GM19324 (cell line): ENCODE results near the gene REXO4.

ENCODE experiments used
- ATAC-seq: cut with Tn5 transposase; IDR thresholded peaks from one replicate; pipeline ENCODE4 v1.9.1; 2021; ENCODE audit warnings: mild to moderate bottlenecking, moderate library complexity; ENCODE audit not compliant: unreplicated experiment, low FRiP score

REXO4 gene

GRCh38 chr9:133372144-133372543, 45.7 kb downstream of the REXO4 start:
- ATAC-seq = no peak

DNA sequence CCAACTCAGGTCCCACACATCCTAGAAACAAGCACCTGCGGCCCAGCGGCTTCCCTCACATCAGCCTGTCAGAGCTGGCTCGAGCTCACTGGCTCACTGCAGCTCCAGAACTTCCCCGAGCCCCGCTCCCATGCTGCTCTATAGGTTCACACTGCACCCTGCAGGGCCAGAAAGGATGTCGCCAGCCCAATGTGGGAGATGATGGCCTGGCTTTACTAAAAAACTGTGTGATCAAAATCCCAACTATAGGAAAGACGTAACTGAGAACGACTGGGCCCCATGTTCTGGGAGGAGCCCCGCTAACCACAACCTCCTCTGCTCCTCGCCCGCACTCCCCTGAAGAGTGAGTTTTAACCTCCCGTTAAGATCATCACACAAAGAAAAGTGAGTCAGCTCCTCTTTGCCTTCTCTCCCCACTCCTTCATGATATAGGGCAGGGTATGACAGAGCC, 46.5 kb downstream of the REXO4 start:
- no peak for ATAC-seq

GRCh38 chr9:133370685-133371084, 47.1 kb downstream of the REXO4 start:
- ATAC-seq = no peak

DNA sequence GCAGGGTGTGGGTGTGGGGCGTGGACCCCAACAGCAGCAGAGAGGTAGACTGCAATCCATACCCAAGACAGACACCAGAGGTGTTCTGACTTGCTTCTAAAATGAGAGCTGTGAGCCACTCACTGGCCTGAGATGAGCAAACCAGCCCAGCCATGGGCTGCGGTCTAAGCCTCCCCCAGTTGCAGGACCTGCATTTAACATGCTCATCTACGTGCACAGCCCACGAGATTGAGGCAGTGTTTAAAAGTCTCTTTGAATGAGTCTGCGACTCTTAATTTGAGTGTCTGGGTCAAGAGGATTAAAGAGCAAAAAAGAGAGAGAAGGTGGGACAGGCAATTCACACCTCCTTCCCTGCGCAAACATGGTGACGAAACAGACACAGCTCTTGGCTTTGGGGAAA, 47.9 kb downstream of the REXO4 start:
- no peak for ATAC-seq

- ATAC-seq = no peak
These were observed 48.4 kb downstream of the REXO4 start for GRCh38 chr9:133369422-133369821.

GRCh38 chr9:133368249-133368881, 49.4 kb downstream of the REXO4 start:
- ATAC-seq = no peak

- ATAC-seq = no peak
These were observed 50.0 kb downstream of the REXO4 start for GRCh38 chr9:133367778-133368177.

GRCh38 chr9:133367221-133367620, 50.6 kb downstream of the REXO4 start:
- ATAC-seq = no peak

DNA sequence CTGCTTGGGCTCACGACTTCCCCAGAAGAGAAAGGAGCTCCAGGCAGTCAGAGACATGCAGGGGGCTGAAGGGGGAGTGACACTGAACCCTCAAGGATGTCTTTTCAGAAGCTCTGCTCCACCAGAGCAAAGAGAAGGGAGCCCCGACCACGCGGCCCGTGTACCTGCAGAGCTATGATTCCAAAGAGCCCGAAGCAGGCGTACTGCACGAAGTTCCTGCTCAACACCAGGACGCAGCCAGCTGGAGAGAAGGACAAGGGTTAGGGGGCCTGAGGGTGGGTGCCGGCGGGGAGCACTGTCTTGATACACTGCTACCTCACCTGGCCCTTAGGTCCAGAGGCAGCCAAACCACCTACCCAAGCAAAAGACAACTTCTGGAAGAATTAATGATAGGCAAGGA, 51.4 kb downstream of the REXO4 start:
- no peak for ATAC-seq

- no peak for ATAC-seq
These were observed 55.3 kb downstream of the REXO4 start for GRCh38 chr9:133362359-133363044.

DNA sequence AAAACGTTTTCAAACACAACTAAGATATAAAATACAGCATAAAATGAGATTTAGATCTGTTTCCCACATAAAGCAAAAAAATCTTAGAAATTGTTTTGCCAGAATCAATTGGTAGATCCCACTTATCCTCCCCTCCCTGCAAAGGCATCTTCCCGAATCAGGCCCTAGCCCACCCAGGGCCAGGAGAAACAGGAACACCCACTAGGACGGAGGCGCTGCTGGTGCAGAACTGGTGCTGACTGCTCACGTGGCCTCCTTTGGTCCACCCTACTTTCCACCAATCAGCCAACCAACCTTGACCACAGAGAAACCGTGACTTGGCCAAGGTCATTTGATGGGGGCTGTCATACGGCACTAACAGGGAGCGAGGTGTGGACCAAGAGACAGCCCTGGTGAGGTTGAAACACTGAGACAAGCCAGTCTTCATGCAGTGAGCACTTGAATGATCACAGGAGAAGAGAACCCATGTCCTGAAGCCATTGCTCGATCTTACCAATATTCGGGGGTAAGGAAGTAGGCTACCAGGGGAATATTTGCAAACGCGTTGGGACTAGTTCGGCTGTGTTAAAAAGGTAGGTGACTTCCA, 56.2 kb downstream of the REXO4 start:
- ATAC-seq = no peak

GRCh38 chr9:133360400-133361393, 57.1 kb downstream of the REXO4 start:
- no peak for ATAC-seq

DNA sequence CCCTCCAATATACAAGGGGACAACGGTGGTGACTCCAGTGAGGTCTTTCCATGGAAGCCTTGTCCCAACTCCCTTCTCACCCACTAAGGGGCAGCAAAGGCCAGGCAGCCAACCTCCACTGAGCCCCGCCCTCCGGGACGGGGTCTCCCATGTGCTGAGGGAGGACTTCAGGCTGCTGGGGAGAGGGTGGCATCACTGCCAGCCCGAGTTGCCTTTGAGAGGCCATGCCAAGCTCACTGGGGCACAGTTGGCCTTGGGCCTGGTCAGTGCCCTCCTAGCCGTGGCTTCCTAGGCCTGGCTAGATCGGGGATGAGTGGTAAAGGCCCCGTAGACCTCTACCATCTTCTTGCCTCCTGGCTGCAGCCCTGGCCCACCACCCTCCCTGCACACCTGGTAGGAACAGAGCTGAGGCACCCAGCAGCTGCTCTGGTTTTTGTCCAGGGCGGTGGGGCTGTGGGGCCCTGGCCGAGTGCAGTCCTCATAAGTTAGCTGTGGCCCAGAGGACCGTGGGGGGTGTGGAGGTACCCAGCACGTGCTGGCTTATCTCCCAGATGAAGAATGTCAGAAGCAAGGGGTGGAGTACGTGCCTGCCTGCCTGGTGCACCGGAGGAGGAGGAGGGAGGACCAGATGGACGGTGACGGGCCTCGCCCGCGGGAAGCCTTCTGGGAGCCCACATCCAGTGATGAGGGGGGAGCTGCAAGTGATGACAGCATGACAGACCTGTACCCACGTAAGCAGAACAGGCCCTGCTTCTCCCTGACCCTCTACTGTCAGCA, 58.2 kb downstream of the REXO4 start:
- ATAC-seq = no peak

DNA sequence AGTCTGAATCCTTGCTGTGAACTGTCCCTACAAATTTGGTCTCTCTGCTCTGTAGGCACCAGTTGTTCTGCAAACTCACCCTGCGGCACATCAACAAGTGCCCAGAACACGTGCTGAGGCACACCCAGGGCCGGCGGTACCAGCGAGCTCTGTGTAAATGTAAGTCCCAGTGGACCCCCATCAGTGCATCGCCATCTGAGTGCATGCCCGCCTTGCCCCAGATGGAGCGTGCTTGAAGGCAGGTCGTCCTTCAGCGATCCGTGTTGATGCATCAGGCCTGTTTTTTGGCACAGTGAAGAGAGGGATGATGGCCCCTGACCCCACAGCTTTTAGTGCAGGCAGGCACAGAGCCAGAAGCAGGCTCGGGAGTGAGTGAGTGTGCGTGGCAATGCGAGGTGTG, 60.2 kb downstream of the REXO4 start:
- no peak for ATAC-seq

DNA sequence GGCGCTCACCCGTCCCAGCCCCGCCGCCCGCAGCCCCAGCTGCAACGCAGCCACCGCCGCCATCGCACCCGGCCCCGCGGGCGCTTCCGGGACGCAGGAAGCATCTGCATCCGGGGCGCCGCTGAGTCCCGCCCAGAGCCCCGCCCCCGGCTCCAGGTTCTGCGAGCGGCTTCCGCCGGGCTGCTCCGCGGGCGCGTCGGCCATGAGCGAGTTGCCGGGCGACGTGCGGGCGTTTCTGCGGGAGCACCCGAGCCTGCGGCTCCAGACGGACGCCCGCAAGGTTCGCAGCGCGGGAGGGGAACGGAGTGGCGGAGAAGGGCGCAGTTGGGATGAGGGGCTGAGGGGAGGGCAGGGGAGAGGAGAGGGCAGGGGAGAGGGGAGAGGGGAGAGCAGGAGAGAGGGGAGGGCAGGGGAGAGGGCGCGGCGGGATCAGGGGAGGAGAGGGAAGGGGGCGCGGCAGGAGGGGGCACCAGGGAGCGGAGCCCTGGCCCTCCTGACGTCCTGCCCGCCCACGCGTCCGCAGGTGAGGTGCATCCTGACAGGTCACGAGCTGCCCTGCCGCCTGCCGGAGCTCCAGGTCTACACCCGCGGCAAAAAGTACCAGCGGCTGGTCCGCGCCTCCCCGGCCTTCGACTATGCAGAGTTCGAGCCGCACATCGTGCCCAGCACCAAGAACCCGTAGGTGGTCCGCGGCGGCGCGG, 61.3 kb downstream of the REXO4 start, which contains the start of the genes SURF1 and SURF2:
SURF1 (minus strand) TSS at position 97 of the 701 bp plus-strand sequence; CDS start at position 63, 34 bp downstream.
SURF2 (plus strand) TSS at position 160 of the 701 bp plus-strand sequence; CDS start at position 203, 43 bp downstream.
- peak; percentile 56 for ATAC-seq
